K562 (cell line): Measurements from ENCODE around the gene SH2B2. TPM values are rescaled to one million over a fixed set of nuclear protein-coding genes. Genes with fewer than 3 reads are reported as not detected.

Experiments used
- NFATC3 ChIP-seq: fragments of 450-650 bp; IDR thresholded peaks from 2 replicates; pipeline ENCODE4 v1.6.1; 2017; ENCODE audit warnings: mild to moderate bottlenecking
- ZNF444 ChIP-seq: fragments of 250-450 bp; sonication (Bioruptor Pico); IDR thresholded peaks from 2 replicates; pipeline ENCODE4 v1.4.0; 2020; ENCODE audit warnings: mild to moderate bottlenecking, moderate library complexity
- ZNF609 ChIP-seq: sonication (generic); formaldehyde crosslinking; IDR thresholded peaks from 2 replicates; pipeline ENCODE4 v1.8.1; 2023; ENCODE audit warnings: missing genetic modification reagents, mild to moderate bottlenecking, borderline replicate concordance
- ZNF830 ChIP-seq: fragments of 250-450 bp; sonication (Bioruptor Pico); IDR thresholded peaks from 2 replicates; pipeline ENCODE4 v1.5.0; 2021; ENCODE audit warnings: mild to moderate bottlenecking
- polyA plus RNA-seq, 8 experiments: library from polyadenylated mRNA; depleted of rRNA in 4 of 8; stranded (reverse) in 5 of 8; unstranded in 3 of 8; fragments of >200 nt; fragmentation: Nextera tagmentation in 2 of 8; fragmentation: Illumina TruSeq in 1 of 8; extraction: Ambion mirVana in 2 of 8; extraction: Trizol in 1 of 8; gene quantifications; 2 replicates each; pipeline versions ENCODE4 v1.2.1 to v1.2.3, GENCODE V29; 2011 to 2014; ENCODE audit warnings: inconsistent platforms in 1 of 8, missing spikeins in 1 of 8
- total RNA-seq, 7 experiments: library from RNA; depleted of rRNA in 6 of 7; stranded (reverse); fragments of >200 nt in 6 of 7; fragmentation: Illumina TruSeq in 2 of 7; extraction: Trizol in 2 of 7; gene quantifications; 2 replicates each; pipeline versions ENCODE4 v1.2.1 to v1.2.3, GENCODE V29; 2011 to 2021; ENCODE audit warnings: low replicate concordance in 1 of 7

Gene SH2B2
- total and polyA plus RNA-seq, 9 of the 15 experiments (the other 6 are each of a cell fraction or from before 2014, with no cell fraction given) = 0.03 to 0.89 (median 0.07) TPM; not detected in 4

- no peak for TF ChIP-seq ZNF609 (CRISPR knock-in tag)
- no peak; the same call in 1 of the 2 replicates for TF ChIP-seq ZNF830
- TF ChIP-seq ZNF444 (CRISPR knock-in tag) = no peak
- TF ChIP-seq NFATC3 = no peak
Observed at GRCh38 chr7:102272917-102273748, 13.5 kb upstream of the SH2B2 start (continued).
